OCI-LY1 (cell line): ENCODE data around the gene NME3.

Experiments
- H2AFZ ChIP-seq: fragments of 200-600 bp; sonication (generic), shearing (Covaris generic); 2 replicates; pipeline ENCODE4 v1.6.0; 2014; ENCODE audit warnings: antibody characterized with exemption, mild to moderate bottlenecking, low read length
- H3F3A ChIP-seq: fragments of 200-600 bp; sonication (generic), shearing (Covaris generic); 2 replicates; pipeline ENCODE4 v1.6.0; 2014; ENCODE audit warnings: mild to moderate bottlenecking, antibody characterized with exemption, low read length, moderate library complexity; ENCODE audit not compliant: insufficient read depth
- H3K27ac ChIP-seq: fragments of 200-600 bp; sonication (generic); 2 replicates; pipeline ENCODE4 v1.5.1; 2014; ENCODE audit warnings: low read length, mixed run types, mild to moderate bottlenecking, low read depth; ENCODE audit not compliant: poor library complexity, severe bottlenecking
- H3K27me3 ChIP-seq: fragments of 200-600 bp; sonication (generic); 2 replicates; pipeline ENCODE4 v1.6.0; 2014; ENCODE audit warnings: antibody characterized with exemption, mild to moderate bottlenecking, low read length, moderate library complexity; ENCODE audit not compliant: insufficient read depth
- H3K36me3 ChIP-seq: fragments of 200-600 bp; sonication (generic); 2 replicates; pipeline ENCODE4 v1.6.1; 2014; ENCODE audit warnings: mild to moderate bottlenecking, antibody characterized with exemption, low read length, moderate library complexity, mixed read lengths; ENCODE audit not compliant: insufficient read depth
- H3K4me1 ChIP-seq: fragments of 200-600 bp; sonication (generic); 2 replicates; pipeline ENCODE4 v1.5.1; 2014; ENCODE audit warnings: mild to moderate bottlenecking, low read length, moderate library complexity; ENCODE audit not compliant: insufficient read depth, severe bottlenecking
- H3K4me2 ChIP-seq: fragments of 200-600 bp; sonication (generic), shearing (Covaris generic); 2 replicates; pipeline ENCODE4 v1.6.1; 2014; ENCODE audit warnings: low read length
- H3K4me3 ChIP-seq: fragments of 200-600 bp; sonication (generic); 2 replicates; pipeline ENCODE4 v1.5.1; 2014; ENCODE audit warnings: low read length, low read depth, mild to moderate bottlenecking, mixed read lengths; ENCODE audit not compliant: poor library complexity, severe bottlenecking
- H3K79me2 ChIP-seq: fragments of 200-600 bp; shearing (Covaris generic); 2 replicates; pipeline ENCODE4 v1.6.1; 2016; ENCODE audit warnings: mixed run types, low read length, mixed read lengths; ENCODE audit not compliant: insufficient read depth
- H3K9ac ChIP-seq: fragments of 200-600 bp; sonication (generic), shearing (Covaris generic); 2 replicates; pipeline ENCODE4 v1.6.1; 2014; ENCODE audit warnings: mild to moderate bottlenecking, low read length, mixed read lengths
- H3K9me2 ChIP-seq: fragments of 200-600 bp; sonication (generic), shearing (Covaris generic); 2 replicates; pipeline ENCODE4 v1.6.1; 2014; ENCODE audit warnings: low read depth, mild to moderate bottlenecking, low read length, mixed read lengths
- H3K9me3 ChIP-seq: fragments of 200-600 bp; shearing (Covaris generic); 2 replicates; pipeline ENCODE4 v1.6.1; 2014; ENCODE audit warnings: low read length, mixed read lengths
- H4K20me1 ChIP-seq: fragments of 200-600 bp; sonication (generic), shearing (Covaris generic); 2 replicates; pipeline ENCODE4 v1.6.0; 2016; ENCODE audit warnings: mild to moderate bottlenecking, low read length; ENCODE audit not compliant: insufficient read depth
- CTCF ChIP-seq: fragments of 200-600 bp; sonication (generic), shearing (Covaris generic); IDR thresholded peaks from 2 replicates; pipeline ENCODE4 v1.5.1; 2017; ENCODE audit warnings: mild to moderate bottlenecking, antibody characterized with exemption, low read length, moderate library complexity, mixed read lengths
- EZH2 ChIP-seq: fragments of 200-600 bp; sonication (generic), shearing (Covaris generic); IDR thresholded peaks from 2 replicates; pipeline ENCODE4 v1.8.0; 2017; ENCODE audit warnings: borderline replicate concordance, mixed run types, mild to moderate bottlenecking, antibody characterized with exemption, low read length, moderate library complexity, mixed read lengths

Gene NME3

DNA sequence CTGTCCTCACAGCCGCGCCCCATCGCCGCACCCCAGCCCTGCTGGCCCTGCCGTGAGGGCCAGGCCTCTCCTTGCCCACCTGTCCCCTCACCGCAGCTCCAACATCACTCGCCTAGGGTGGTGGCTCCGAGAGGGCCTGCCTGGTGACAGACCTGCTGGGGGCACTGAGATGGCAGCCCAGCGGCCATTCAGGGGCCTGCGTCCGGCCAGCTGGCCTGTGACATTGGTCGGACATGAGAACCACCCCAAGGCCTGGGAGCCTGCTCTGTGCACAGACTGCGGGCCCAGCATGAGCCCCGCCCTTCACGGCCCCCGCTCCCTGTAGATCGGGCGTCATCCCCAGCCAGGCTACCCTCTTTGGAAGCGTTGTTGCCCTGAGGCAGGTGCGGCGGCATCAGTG is 11.8 kb downstream of the NME3 start:
- no peak overlapping the region for H2AFZ ChIP-seq
- no peak overlapping the region for H3K27ac ChIP-seq
- H4K20me1 ChIP-seq = no peaks in the 10 kb centered on the region
- peaks cover 49% of the 10 kb centered on the region for H3K36me3 ChIP-seq
- H3K27me3 ChIP-seq = no peaks in the 10 kb centered on the region
- no peak overlapping the region for H3K4me3 ChIP-seq
- H3K4me1 ChIP-seq = no peaks in the 10 kb centered on the region
- TF ChIP-seq EZH2 = no peak
- TF ChIP-seq CTCF = no peak
- no peaks in the 10 kb centered on the region for H3K79me2 ChIP-seq
- no peaks in the 10 kb centered on the region for H3F3A ChIP-seq
- H3K9ac ChIP-seq = no peak overlapping the region
- no peak overlapping the region for H3K4me2 ChIP-seq
- no peaks in the 10 kb centered on the region for H3K9me2 ChIP-seq
- H3K9me3 ChIP-seq = no peaks in the 10 kb centered on the region

DNA sequence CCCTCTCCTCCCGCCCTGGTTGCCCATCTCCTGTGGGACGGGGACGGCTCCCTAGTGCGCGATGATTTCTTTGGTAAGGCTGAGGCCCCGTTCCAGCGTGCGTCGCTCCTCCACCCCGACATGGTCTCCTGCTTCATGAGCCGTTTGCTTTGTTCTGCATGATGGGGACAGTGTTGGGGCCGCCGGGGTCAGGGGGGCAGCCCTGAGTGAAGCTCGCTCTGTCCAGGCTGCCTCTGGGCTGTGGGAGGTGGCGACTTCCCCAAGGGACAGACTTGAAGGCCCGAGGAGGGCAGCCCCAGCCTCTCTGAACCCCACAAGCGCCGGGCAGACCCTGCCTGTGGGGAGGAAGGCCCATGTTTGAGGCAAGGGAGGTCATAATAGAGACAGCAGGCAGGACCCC is 12.4 kb downstream of the NME3 start:
- no peak for TF ChIP-seq EZH2
- no peak for TF ChIP-seq CTCF
- no peaks in the 10 kb centered on the region for H3F3A ChIP-seq
- H3K36me3 ChIP-seq = peaks cover 49% of the 10 kb centered on the region
- no peak overlapping the region for H3K4me3 ChIP-seq
- H3K27me3 ChIP-seq = no peaks in the 10 kb centered on the region
- no peaks in the 10 kb centered on the region for H4K20me1 ChIP-seq
- H3K79me2 ChIP-seq = no peaks in the 10 kb centered on the region
- no peaks in the 10 kb centered on the region for H3K9me2 ChIP-seq
- no peaks in the 10 kb centered on the region for H3K4me1 ChIP-seq
- no peak overlapping the region for H2AFZ ChIP-seq
- H3K9ac ChIP-seq = no peak overlapping the region
- no peak overlapping the region for H3K4me2 ChIP-seq
- no peak overlapping the region for H3K27ac ChIP-seq
- H3K9me3 ChIP-seq = no peaks in the 10 kb centered on the region

GRCh38 chr16:1757714-1758461 is 13.5 kb downstream of the NME3 start:
- peaks cover 42% of the 10 kb centered on the region for H3K36me3 ChIP-seq
- H3K9ac ChIP-seq = no peak overlapping the region
- no peak for TF ChIP-seq CTCF
- TF ChIP-seq EZH2 = no peak
- no peaks in the 10 kb centered on the region for H3K27me3 ChIP-seq
- no peaks in the 10 kb centered on the region for H3K9me2 ChIP-seq
- no peaks in the 10 kb centered on the region for H3K4me1 ChIP-seq
- no peak overlapping the region for H3K27ac ChIP-seq
- no peak overlapping the region for H3K4me2 ChIP-seq
- H3K9me3 ChIP-seq = no peaks in the 10 kb centered on the region
- H3K4me3 ChIP-seq = no peak overlapping the region
- no peaks in the 10 kb centered on the region for H4K20me1 ChIP-seq
- H3F3A ChIP-seq = no peaks in the 10 kb centered on the region
- H2AFZ ChIP-seq = no peak overlapping the region
- H3K79me2 ChIP-seq = no peaks in the 10 kb centered on the region
